SHP77 (cell line): ENCODE results near the gene MTERF4.

ENCODE experiments used
- DNase-seq, 2 experiments: peaks; one replicate each; lab custom pipeline; 2025; lab: John Stamatoyannopoulos, UW

MTERF4 gene, protein sequence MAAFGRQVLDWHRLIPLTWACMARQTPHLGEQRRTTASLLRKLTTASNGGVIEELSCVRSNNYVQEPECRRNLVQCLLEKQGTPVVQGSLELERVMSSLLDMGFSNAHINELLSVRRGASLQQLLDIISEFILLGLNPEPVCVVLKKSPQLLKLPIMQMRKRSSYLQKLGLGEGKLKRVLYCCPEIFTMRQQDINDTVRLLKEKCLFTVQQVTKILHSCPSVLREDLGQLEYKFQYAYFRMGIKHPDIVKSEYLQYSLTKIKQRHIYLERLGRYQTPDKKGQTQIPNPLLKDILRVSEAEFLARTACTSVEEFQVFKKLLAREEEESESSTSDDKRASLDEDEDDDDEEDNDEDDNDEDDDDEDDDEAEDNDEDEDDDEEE

DNA sequence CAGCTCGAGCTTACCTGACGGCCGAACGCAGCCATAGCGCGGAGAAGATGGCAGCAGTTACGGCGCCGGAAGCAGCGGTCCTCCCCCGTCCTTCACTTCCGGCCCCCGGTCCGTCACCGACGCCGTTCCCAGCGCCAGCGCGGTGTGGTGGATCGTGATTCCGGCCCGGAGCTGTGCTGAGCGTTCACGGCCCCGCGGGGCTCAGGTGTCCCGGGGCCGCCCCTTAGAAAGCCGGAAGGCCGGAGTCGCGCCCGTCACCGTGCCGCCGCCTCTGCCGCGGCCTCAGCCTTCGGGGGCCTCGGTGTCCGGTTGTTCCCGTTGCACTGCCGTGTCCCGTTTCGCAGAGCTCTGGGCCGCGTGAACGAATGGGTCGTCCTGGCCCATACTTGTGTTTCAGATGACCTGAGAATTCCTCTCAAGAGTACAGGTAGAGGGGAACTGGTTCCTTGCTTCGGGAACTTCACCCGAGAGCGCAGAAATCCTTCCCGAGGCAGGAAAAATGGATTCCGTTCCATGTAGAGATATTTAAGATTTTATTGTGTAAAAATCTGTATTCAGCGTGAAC, at the start of gene MTERF4:
Gene MTERF4 (minus strand): TSS at position 49 of the 565 bp plus-strand sequence. CDS start 14 bp downstream, at position 35.
- peak; percentile 86 to 87 for DNase-seq

DNA sequence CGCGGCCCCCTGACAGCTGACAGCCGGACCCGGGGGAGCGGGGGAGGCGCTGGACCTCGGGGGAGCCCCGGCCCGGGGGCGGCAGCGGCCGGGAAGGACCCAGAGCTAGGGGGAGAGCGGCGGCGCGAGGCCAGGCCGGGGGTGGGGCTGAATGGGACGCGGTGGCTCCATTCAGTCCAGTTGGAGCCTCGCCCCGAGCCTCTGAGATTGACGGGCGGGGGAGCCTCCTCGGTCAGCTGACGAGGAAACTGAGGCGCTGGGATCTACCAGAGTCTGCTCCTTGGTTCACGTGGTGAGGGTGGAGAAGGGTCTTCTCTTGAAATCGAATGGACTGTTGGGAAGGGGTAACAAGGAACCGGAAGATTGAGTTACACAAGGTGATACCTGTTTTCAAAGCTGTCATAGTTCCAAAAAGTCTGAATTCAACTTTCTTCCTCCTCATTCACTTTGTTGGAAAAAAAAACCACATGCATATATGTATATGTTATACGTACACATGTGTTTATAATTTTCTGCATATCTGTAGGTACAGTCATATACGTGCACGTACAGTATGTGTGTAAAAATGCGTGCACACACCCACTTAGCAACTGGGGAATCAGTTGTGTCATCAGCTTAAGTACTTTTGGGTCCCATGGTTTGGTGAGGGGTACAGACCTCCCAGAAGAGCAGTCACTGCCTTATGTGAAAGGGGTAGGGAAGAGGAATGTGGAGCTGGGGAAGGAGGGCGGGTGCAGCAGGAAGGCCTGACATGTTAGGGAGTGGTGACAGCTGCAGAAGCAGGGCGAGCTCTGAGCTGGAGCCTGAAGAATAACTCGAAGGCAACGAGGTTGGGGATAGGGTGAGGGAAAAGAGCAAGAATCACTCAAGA, 48.8 kb upstream of the MTERF4 start:
- DNase-seq: no peak

GRCh38 chr2:241149925-241150659, 48.0 kb upstream of the MTERF4 start, which contains the start of gene PPP1R7:
Gene PPP1R7, plus strand, starts transcription at chr2:241150467. Its CDS starts 29 bp downstream, at chr2:241150496.
- DNase-seq: peak; percentile 88 to 94

- no peak for DNase-seq
Measured at GRCh38 chr2:241149675-241149924, 47.5 kb upstream of the MTERF4 start.

- DNase-seq: peak; percentile 97 to 98
Measured at GRCh38 chr2:241148891-241149674, 47.0 kb upstream of the MTERF4 start, which contains the start of gene PASK. Gene PASK, minus strand, starts transcription at chr2:241149472. Its CDS starts 6,440 bp downstream, at chr2:241143032.

GRCh38 chr2:241148239-241148638, 46.2 kb upstream of the MTERF4 start:
- no peak for DNase-seq

DNA sequence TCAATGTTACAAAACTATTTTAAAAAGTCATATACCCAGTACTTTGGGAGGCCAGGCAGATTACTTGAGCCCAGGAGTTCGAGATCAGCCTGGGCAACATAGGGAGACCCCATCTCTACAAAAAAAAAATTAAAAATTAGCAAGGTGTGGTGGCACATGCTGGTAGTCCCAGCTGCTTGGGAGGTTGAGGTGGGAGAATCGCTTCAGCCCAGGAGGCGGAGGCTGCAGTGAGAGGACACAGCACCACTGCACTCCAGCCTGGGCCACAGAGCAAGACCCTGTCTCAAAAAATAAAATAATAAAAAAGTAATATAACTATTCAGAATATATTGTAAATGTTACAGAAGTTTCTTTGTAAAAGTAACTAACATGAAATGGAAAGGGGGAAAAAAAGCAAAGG, 45.2 kb upstream of the MTERF4 start:
- no peak for DNase-seq

GRCh38 chr2:241146286-241146685, 44.2 kb upstream of the MTERF4 start:
- no peak for DNase-seq

DNA sequence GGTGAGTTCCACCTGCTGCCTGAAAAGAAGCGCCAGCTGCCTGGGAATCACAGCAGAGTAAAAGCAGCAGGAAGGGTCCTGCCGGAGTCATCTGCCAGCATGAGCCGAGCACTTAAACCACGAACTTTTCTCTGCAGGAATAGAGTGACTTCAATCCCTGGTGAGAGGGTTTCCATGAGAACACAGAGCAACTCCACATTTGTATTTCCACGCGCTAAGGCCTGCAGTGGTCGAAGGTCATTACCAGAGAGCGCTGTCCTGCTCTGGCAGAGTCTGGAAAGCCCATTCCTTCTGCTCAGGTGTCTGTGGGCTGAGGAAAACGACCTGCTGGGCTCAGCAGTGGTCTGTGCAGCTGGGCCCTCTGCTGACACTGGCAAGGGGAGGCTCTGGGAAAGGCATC, 40.5 kb upstream of the MTERF4 start:
- no peak for DNase-seq

- no peak for DNase-seq
Measured at GRCh38 chr2:241142063-241142462, 40.0 kb upstream of the MTERF4 start.

DNA sequence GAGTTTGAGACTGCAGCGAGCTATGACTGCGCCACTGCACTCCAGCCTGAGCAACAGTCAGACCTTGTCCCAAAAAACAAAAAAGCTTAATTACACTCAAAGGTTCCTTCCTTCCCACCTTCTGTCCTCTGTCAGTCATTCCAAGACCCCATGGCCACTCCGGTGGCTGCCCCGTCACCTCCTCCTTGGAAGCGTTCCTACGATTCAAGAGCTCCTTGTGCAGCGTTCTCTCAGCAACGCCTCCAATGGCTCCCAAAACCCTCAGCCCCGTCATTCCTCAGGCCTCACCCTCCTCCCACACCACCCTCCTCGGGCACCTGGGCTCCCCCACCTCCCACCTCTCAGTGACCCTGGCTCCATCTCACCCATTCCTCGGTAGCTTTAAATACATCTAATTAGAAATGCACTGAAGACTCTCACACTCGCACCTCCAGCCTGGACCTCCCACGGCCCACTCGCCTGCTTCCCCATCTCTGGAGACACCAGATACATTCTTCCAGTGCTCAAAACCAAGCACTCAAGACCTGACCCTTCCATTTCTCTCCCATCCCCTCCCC, 39.2 kb upstream of the MTERF4 start:
- no peak for DNase-seq

DNA sequence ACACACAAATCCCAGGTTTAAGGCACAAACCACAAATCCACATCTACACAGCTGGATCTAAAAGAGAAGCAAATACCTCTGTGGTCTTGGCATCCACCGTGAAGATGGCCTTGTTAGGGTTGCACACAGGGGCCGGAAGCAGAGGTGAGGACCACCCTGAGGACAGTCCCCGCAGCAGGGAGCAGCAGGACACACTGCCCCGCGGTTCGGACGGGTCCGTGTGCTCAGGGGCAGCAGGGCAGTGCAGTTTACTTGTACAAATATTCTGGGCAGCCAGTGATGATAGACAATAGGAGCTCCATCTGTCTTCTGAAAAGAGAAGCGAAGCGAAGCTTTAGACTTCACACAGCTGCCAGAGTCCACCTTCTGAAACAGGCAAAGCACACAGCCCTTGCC, 38.4 kb upstream of the MTERF4 start:
- no peak for DNase-seq

GRCh38 chr2:241139531-241140444, 37.7 kb upstream of the MTERF4 start:
- no peak for DNase-seq

DNA sequence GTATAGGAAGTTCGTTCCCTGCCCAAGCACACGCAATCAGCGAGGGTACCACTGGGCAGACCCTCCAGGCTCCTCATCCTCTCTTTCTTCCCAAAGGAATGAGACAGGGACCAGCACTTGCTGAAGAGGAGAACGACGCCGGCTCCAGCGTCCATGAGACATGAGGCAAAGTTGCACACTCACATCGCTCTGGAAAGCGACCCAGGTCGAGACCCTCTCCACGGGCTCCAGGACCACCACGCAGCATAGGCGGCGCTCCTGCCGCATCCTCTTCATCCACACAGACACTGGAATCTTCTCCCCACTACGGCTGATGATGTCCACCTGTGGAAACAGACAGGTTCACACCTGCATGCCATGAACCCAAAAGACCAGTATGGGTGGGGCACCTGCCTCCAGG, 36.4 kb upstream of the MTERF4 start:
- no peak for DNase-seq

- DNase-seq: no peak
Measured at GRCh38 chr2:241137276-241138190, 35.4 kb upstream of the MTERF4 start.

DNA sequence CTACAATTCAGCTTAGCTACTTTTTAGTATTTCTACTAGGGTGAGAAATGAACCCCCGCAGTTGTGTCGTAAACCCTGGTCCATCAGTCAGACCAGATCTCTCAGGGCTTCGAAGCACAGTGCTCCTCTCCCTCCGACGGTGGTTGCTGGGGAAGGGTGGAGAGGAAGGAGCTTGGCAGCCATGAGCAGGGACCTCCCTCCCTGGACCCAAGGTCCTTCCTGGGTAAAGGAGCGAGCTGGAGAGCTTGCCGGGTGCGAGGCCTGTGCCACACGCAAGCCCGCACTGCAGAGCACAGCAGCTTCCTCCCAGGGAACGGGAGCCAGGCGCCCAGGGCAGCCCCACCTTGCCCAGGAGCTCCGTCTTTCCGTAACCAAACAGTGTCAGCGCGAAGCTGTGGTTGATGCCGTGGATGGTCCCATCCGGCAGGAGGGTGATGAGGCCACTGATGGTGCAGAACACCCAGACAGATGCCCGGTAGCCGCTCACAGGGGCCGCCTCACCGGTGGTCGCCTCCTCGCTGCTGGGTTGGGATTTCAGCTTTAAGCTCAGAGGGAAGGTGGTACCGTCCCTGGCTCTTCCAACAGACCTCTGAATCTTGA, 34.7 kb upstream of the MTERF4 start:
- no peak for DNase-seq

GRCh38 chr2:241136191-241136590, 34.1 kb upstream of the MTERF4 start:
- DNase-seq: no peak

GRCh38 chr2:241135737-241136136, 33.6 kb upstream of the MTERF4 start:
- DNase-seq: no peak
